Measurements from ENCODE around the gene FAIM2. TPM values are rescaled to one million over a fixed set of nuclear protein-coding genes. Genes with fewer than 3 reads are reported as not detected.

Gene FAIM2
- total RNA-seq, 1 experiment from 2014 or later: 0.49 TPM

- H3K27ac ChIP-seq (ENCODE audit: low read length): peak overlapping the region; percentile 46; the same call in 1 of the 2 replicates
- TF ChIP-seq TCF7L2 (IDR thresholded peaks at IDR 0.05; ENCODE audit: low read depth, low read length): no peak
- TF ChIP-seq POLR2AphosphoS5 (IDR thresholded peaks at IDR 0.05; ENCODE audit: low read depth, low read length): no peak
- TF ChIP-seq, protein P1, sequence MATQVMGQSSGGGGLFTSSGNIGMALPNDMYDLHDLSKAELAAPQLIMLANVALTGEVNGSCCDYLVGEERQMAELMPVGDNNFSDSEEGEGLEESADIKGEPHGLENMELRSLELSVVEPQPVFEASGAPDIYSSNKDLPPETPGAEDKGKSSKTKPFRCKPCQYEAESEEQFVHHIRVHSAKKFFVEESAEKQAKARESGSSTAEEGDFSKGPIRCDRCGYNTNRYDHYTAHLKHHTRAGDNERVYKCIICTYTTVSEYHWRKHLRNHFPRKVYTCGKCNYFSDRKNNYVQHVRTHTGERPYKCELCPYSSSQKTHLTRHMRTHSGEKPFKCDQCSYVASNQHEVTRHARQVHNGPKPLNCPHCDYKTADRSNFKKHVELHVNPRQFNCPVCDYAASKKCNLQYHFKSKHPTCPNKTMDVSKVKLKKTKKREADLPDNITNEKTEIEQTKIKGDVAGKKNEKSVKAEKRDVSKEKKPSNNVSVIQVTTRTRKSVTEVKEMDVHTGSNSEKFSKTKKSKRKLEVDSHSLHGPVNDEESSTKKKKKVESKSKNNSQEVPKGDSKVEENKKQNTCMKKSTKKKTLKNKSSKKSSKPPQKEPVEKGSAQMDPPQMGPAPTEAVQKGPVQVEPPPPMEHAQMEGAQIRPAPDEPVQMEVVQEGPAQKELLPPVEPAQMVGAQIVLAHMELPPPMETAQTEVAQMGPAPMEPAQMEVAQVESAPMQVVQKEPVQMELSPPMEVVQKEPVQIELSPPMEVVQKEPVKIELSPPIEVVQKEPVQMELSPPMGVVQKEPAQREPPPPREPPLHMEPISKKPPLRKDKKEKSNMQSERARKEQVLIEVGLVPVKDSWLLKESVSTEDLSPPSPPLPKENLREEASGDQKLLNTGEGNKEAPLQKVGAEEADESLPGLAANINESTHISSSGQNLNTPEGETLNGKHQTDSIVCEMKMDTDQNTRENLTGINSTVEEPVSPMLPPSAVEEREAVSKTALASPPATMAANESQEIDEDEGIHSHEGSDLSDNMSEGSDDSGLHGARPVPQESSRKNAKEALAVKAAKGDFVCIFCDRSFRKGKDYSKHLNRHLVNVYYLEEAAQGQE (IDR thresholded peaks at IDR 0.05; ENCODE audit: insufficient read depth in 1 of 2, low read depth in 2 of 2, low read length in 1 of 2): no peak
- TF ChIP-seq, protein P2, sequence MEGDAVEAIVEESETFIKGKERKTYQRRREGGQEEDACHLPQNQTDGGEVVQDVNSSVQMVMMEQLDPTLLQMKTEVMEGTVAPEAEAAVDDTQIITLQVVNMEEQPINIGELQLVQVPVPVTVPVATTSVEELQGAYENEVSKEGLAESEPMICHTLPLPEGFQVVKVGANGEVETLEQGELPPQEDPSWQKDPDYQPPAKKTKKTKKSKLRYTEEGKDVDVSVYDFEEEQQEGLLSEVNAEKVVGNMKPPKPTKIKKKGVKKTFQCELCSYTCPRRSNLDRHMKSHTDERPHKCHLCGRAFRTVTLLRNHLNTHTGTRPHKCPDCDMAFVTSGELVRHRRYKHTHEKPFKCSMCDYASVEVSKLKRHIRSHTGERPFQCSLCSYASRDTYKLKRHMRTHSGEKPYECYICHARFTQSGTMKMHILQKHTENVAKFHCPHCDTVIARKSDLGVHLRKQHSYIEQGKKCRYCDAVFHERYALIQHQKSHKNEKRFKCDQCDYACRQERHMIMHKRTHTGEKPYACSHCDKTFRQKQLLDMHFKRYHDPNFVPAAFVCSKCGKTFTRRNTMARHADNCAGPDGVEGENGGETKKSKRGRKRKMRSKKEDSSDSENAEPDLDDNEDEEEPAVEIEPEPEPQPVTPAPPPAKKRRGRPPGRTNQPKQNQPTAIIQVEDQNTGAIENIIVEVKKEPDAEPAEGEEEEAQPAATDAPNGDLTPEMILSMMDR (IDR thresholded peaks at IDR 0.05): no peak
- TF ChIP-seq SIN3A (IDR thresholded peaks at IDR 0.05; ENCODE audit: borderline replicate concordance, insufficient read depth, low read depth, low read length): no peak
- DNase-seq (ENCODE audit: low read depth, low spot score) (no peak), ATAC-seq (no peak)
- H3K27me3 ChIP-seq (ENCODE audit: control insufficient read depth, insufficient read depth, low read length): no peaks in the 10 kb centered on the region
- H3K9me3 ChIP-seq (ENCODE audit: control insufficient read depth, insufficient read depth, low read depth, low read length): no peaks in the 10 kb centered on the region
- H3K36me3 ChIP-seq (ENCODE audit: control insufficient read depth, insufficient read depth, low read length): no peaks in the 10 kb centered on the region
- in situ Hi-C loops (cut with HindIII; ENCODE audit: low pct_unique_long_range_greater_than_20kb, low sequenced_read_pairs): no loop called here
- BruUV-seq (replicated peaks): no TSS peak
- ChIA-PET CTCF (no interaction called here), POLR2A (no interaction called here)
- intact Hi-C loops (cut with micrococcal nuclease; ENCODE audit: unreplicated experiment): loop anchor here (5.0 kb wide), 1 partner anchor 80 kb away; no protein-coding TSS in a partner anchor
- H3K4me3 ChIP-seq (ENCODE audit: low read depth in 2 of 2, low read length in 2 of 2): no peak overlapping the region
- H3K4me1 ChIP-seq (ENCODE audit: control insufficient read depth, insufficient read depth, low read length): peaks cover 13% of the 10 kb centered on the region
These were observed 44.0 kb upstream of the FAIM2 start for GRCh38 chr12:49947593-49948226.

DNA sequence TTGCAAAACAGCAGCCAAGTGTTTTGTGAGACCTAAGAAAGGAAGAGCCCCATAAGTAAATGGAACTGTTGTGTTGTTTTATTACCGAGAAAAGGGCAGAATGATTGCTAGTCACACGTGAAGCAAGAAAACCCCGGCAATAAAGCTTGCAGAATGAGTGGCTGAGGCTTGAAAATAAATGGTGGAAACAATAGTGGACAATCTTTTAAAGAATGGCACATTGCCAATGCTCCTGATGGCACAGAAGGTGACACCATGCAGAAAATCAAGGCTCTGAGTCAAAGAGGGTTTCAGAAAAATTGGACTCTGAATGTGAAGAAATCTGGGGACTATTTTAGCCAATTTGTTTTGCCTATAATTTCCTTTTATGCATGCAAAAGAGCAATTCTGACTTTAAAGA lies 42.8 kb upstream of the FAIM2 start:
- ChIA-PET CTCF (interaction anchor here (0.5 to 1.6 kb wide), 8 partner anchors 13 to 190 kb away, joined by 3 to 14 read pairs (median 5); no protein-coding TSS in a partner anchor), POLR2A (no interaction called here)
- intact Hi-C loops (cut with micrococcal nuclease; ENCODE audit: unreplicated experiment): loop anchor here (5.0 kb wide), 1 partner anchor 79 kb away; no protein-coding TSS in a partner anchor
- Histone ChIP-seq H3K4me3 (ENCODE audit: low read depth in 2 of 2, low read length in 2 of 2) (no peak overlapping the region), H3K9me3 (ENCODE audit: control insufficient read depth, insufficient read depth, low read depth, low read length) (no peaks in the 10 kb centered on the region), H3K27ac (ENCODE audit: low read length) (peak overlapping the region; percentile 88; the same call in 1 of the 2 replicates), H3K4me1 (ENCODE audit: control insufficient read depth, insufficient read depth, low read length) (peaks cover 13% of the 10 kb centered on the region), H3K36me3 (ENCODE audit: control insufficient read depth, insufficient read depth, low read length) (no peaks in the 10 kb centered on the region), H3K27me3 (ENCODE audit: control insufficient read depth, insufficient read depth, low read length) (no peaks in the 10 kb centered on the region)
- in situ Hi-C loops (cut with HindIII; ENCODE audit: low pct_unique_long_range_greater_than_20kb, low sequenced_read_pairs): no loop called here
- ATAC-seq (no peak), DNase-seq (ENCODE audit: low read depth, low spot score) (no peak)
- no peak for TF ChIP-seq TCF7L2 (IDR thresholded peaks at IDR 0.05; ENCODE audit: low read depth, low read length)
- no peak for TF ChIP-seq POLR2AphosphoS5 (IDR thresholded peaks at IDR 0.05; ENCODE audit: low read depth, low read length)
- TF ChIP-seq, protein P2 (IDR thresholded peaks at IDR 0.05): no peak
- TF ChIP-seq, protein P1 (IDR thresholded peaks at IDR 0.05; ENCODE audit: insufficient read depth in 1 of 2, low read depth in 2 of 2, low read length in 1 of 2): no peak
- no peak for TF ChIP-seq SIN3A (IDR thresholded peaks at IDR 0.05; ENCODE audit: borderline replicate concordance, insufficient read depth, low read depth, low read length)
- BruUV-seq (replicated peaks): no TSS peak

All from Panc1 (cell line).